Astrocyte (in vitro differentiated cells and primary cell): ENCODE data around the gene EIF4ENIF1. TPM values are rescaled to one million over a fixed set of nuclear protein-coding genes. Genes with fewer than 3 reads are reported as not detected.

Experiments used
- DNase-seq: peaks from one replicate; pipeline ENCODE4 v3.0.0-alpha.2; 2010; ENCODE audit warnings: low read depth
- FAIRE-seq: peaks from 2 replicates; lab custom pipeline; 2011; peaks lifted over from hg19 to GRCh38; lab: Jason Lieb, UNC
- H2AFZ ChIP-seq: 2 replicates; pipeline ENCODE4 v1.6.0; 2012; ENCODE audit warnings: low read depth, low read length, inconsistent platforms
- H3K27ac ChIP-seq: 2 replicates; pipeline ENCODE4 v1.5.1; 2011; ENCODE audit warnings: low read depth, low read length, inconsistent platforms
- H3K27me3 ChIP-seq: 2 replicates; pipeline ENCODE4 v1.6.0; 2011; ENCODE audit warnings: low read length, inconsistent platforms; ENCODE audit not compliant: insufficient read depth
- H3K36me3 ChIP-seq: 2 replicates; pipeline ENCODE4 v1.5.1; 2011; ENCODE audit warnings: low read length, inconsistent platforms; ENCODE audit not compliant: insufficient read depth
- H3K4me1 ChIP-seq: 2 replicates; pipeline ENCODE4 v1.5.1; 2011; ENCODE audit warnings: low read length, inconsistent platforms; ENCODE audit not compliant: insufficient read depth
- H3K4me2 ChIP-seq: 2 replicates; pipeline ENCODE4 v1.6.0; 2012; ENCODE audit warnings: low read length, inconsistent platforms
- H3K4me3 ChIP-seq: 2 replicates; pipeline ENCODE4 v1.5.1; 2011; ENCODE audit warnings: low read depth, mild to moderate bottlenecking, low read length, inconsistent platforms; ENCODE audit not compliant: insufficient read depth
- H3K79me2 ChIP-seq: 2 replicates; pipeline ENCODE4 v1.6.0; 2012; ENCODE audit warnings: mild to moderate bottlenecking, low read length, inconsistent platforms; ENCODE audit not compliant: insufficient read depth
- H3K9ac ChIP-seq: 2 replicates; pipeline ENCODE4 v1.6.0; 2012; ENCODE audit warnings: mild to moderate bottlenecking, low read length, inconsistent platforms
- H3K9me3 ChIP-seq: 2 replicates; pipeline ENCODE4 v1.5.1; 2012; ENCODE audit warnings: low read depth, mild to moderate bottlenecking, low read length, inconsistent platforms; ENCODE audit not compliant: insufficient read depth
- H4K20me1 ChIP-seq: 2 replicates; pipeline ENCODE4 v1.6.0; 2012; ENCODE audit warnings: low read length, inconsistent platforms; ENCODE audit not compliant: insufficient read depth
- H3K27ac Mint-ChIP-seq: one replicate; pipeline ENCODE4 v1.8.0; 2021; ENCODE audit warnings: mild to moderate bottlenecking, mixed read lengths; ENCODE audit not compliant: unreplicated experiment
- H3K27me3 Mint-ChIP-seq: one replicate; pipeline ENCODE4 v1.8.0; 2021; ENCODE audit warnings: low read depth, mixed read lengths; ENCODE audit not compliant: unreplicated experiment
- H3K36me3 Mint-ChIP-seq: one replicate; pipeline ENCODE4 v1.8.0; 2021; ENCODE audit warnings: low read depth, mixed read lengths; ENCODE audit not compliant: unreplicated experiment
- H3K4me1 Mint-ChIP-seq: one replicate; pipeline ENCODE4 v1.8.0; 2021; ENCODE audit warnings: low read depth, mixed read lengths; ENCODE audit not compliant: unreplicated experiment
- H3K4me3 Mint-ChIP-seq: one replicate; pipeline ENCODE4 v1.8.0; 2021; ENCODE audit warnings: mild to moderate bottlenecking, moderate library complexity, mixed read lengths; ENCODE audit not compliant: unreplicated experiment
- H3K9me3 Mint-ChIP-seq: one replicate; pipeline ENCODE4 v1.8.0; 2021; ENCODE audit warnings: mild to moderate bottlenecking, mixed read lengths; ENCODE audit not compliant: unreplicated experiment
- CTCF ChIP-seq: IDR thresholded peaks from 2 replicates; pipeline ENCODE4 v1.5.1; 2011; ENCODE audit warnings: low read depth, mild to moderate bottlenecking, inconsistent platforms, low read length, moderate library complexity; ENCODE audit not compliant: insufficient read depth
- EZH2 ChIP-seq: IDR thresholded peaks from 2 replicates; pipeline ENCODE4 v1.6.1; 2012; ENCODE audit warnings: mild to moderate bottlenecking, low read length, inconsistent platforms; ENCODE audit not compliant: insufficient read depth
- total RNA-seq: library from RNA; stranded (reverse); gene quantifications from 2 replicates; pipeline ENCODE4 v1.2.1, GENCODE V29; 2021

Gene EIF4ENIF1
- total RNA-seq, 1 donor from 2014 or later = 27.0 TPM

- H3K27me3 Mint-ChIP-seq = no peaks in the 10 kb centered on the region
- no peak overlapping the region for H3K4me3 ChIP-seq
Observed at GRCh38 chr22:31537019-31537535, 47.4 kb upstream of the EIF4ENIF1 start.

GRCh38 chr22:31533374-31533773 lies 43.7 kb upstream of the EIF4ENIF1 start:
- Mint-ChIP-seq H3K27me3 (no peaks in the 10 kb centered on the region), H3K9me3 (no peaks in the 10 kb centered on the region), H3K27ac (no peak overlapping the region), H3K4me3 (no peak overlapping the region), H3K4me1 (peaks cover 17% of the 10 kb centered on the region), H3K36me3 (peaks cover 3% of the 10 kb centered on the region)
- Histone ChIP-seq H3K79me2 (no peaks in the 10 kb centered on the region), H3K9ac (no peak overlapping the region), H2AFZ (no peak overlapping the region), H3K9me3 (no peaks in the 10 kb centered on the region), H4K20me1 (no peaks in the 10 kb centered on the region), H3K4me3 (no peak overlapping the region), H3K4me2 (no peak overlapping the region), H3K27me3 (no peaks in the 10 kb centered on the region), H3K27ac (no peak overlapping the region), H3K4me1 (peaks cover 12% of the 10 kb centered on the region), H3K36me3 (no peaks in the 10 kb centered on the region)
- no peak for DNase-seq
- FAIRE-seq = no peak
- TF ChIP-seq CTCF (no peak), EZH2 (no peak)

More at GRCh38 chr22:31537019-31537535, 47.4 kb upstream of the EIF4ENIF1 start:
- H3K27ac Mint-ChIP-seq = no peak overlapping the region
- Histone ChIP-seq H3K36me3 (no peaks in the 10 kb centered on the region), H4K20me1 (no peaks in the 10 kb centered on the region), H3K9me3 (no peaks in the 10 kb centered on the region), H3K9ac (no peak overlapping the region), H3K79me2 (no peaks in the 10 kb centered on the region), H2AFZ (no peak overlapping the region), H3K4me2 (no peak overlapping the region), H3K27ac (no peak overlapping the region), H3K4me1 (no peaks in the 10 kb centered on the region), H3K27me3 (no peaks in the 10 kb centered on the region)
- no peak overlapping the region for H3K4me3 Mint-ChIP-seq
- peaks cover 3% of the 10 kb centered on the region for H3K36me3 Mint-ChIP-seq
- peaks cover 6% of the 10 kb centered on the region for H3K4me1 Mint-ChIP-seq
- DNase-seq (no peak), FAIRE-seq (no peak)
- no peak for TF ChIP-seq EZH2
- TF ChIP-seq CTCF = no peak
- H3K9me3 Mint-ChIP-seq = no peaks in the 10 kb centered on the region

- no peaks in the 10 kb centered on the region for H3K9me3 ChIP-seq
- Mint-ChIP-seq H3K27me3 (no peaks in the 10 kb centered on the region), H3K36me3 (peaks cover 3% of the 10 kb centered on the region), H3K4me3 (no peak overlapping the region), H3K4me1 (peaks cover 17% of the 10 kb centered on the region), H3K9me3 (no peaks in the 10 kb centered on the region), H3K27ac (no peak overlapping the region)
- no peak overlapping the region for H3K27ac ChIP-seq
- H3K79me2 ChIP-seq = no peaks in the 10 kb centered on the region
- no peaks in the 10 kb centered on the region for H3K36me3 ChIP-seq
- H3K4me1 ChIP-seq = peaks cover 12% of the 10 kb centered on the region
- FAIRE-seq = no peak
- no peak overlapping the region for H3K4me2 ChIP-seq
- no peak overlapping the region for H3K4me3 ChIP-seq
- no peaks in the 10 kb centered on the region for H4K20me1 ChIP-seq
- peak; percentile 39 for DNase-seq
- no peak for TF ChIP-seq CTCF
- no peak for TF ChIP-seq EZH2
- no peak overlapping the region for H2AFZ ChIP-seq
- H3K9ac ChIP-seq = no peak overlapping the region
- H3K27me3 ChIP-seq = no peaks in the 10 kb centered on the region
Observed at GRCh38 chr22:31532060-31532459, 42.4 kb upstream of the EIF4ENIF1 start.
